Smooth muscle cell (in vitro differentiated cells): ENCODE data around the gene RUVBL2. TPM values are rescaled to one million over a fixed set of nuclear protein-coding genes. Genes with fewer than 3 reads are reported as not detected.
"Not testable (repeated sequence)": the region's sequence is repeated elsewhere in the genome, so short reads cannot be mapped to it uniquely, and the experiment has no call there.

ENCODE experiments used
- DNase-seq: peaks from one replicate; lab custom pipeline; 2025; ENCODE audit not compliant: unreplicated experiment; lab: John Stamatoyannopoulos, UW
- H2AFZ ChIP-seq: fragments of 200-600 bp; sonication (generic); 2 replicates; pipeline ENCODE4 v1.6.0; 2016; ENCODE audit warnings: antibody characterized with exemption, low read depth, mild to moderate bottlenecking
- H3F3A ChIP-seq: fragments of 200-600 bp; sonication (generic); 2 replicates; pipeline ENCODE4 v1.6.0; 2017; ENCODE audit warnings: antibody characterized with exemption, low read depth
- H3K27ac ChIP-seq: fragments of 200-600 bp; sonication (generic); 2 replicates; pipeline ENCODE4 v1.5.1; 2016; ENCODE audit warnings: low read depth, mild to moderate bottlenecking
- H3K27me3 ChIP-seq: fragments of 200-600 bp; sonication (generic); 2 replicates; pipeline ENCODE4 v1.6.1; 2016; ENCODE audit warnings: low read depth, mild to moderate bottlenecking
- H3K36me3 ChIP-seq: fragments of 200-600 bp; sonication (generic); 2 replicates; pipeline ENCODE4 v1.5.1; 2016; ENCODE audit warnings: low read depth
- H3K4me1 ChIP-seq: fragments of 200-600 bp; sonication (generic); 2 replicates; pipeline ENCODE4 v1.5.1; 2016; ENCODE audit warnings: low read depth
- H3K4me2 ChIP-seq: fragments of 200-600 bp; sonication (generic); 2 replicates; pipeline ENCODE4 v1.6.0; 2016; ENCODE audit warnings: mild to moderate bottlenecking
- H3K4me3 ChIP-seq: fragments of 200-600 bp; sonication (generic); 2 replicates; pipeline ENCODE4 v1.5.1; 2016; ENCODE audit warnings: mild to moderate bottlenecking
- H3K79me2 ChIP-seq: fragments of 200-600 bp; sonication (generic); 2 replicates; pipeline ENCODE4 v1.6.0; 2016; ENCODE audit warnings: low read depth, mild to moderate bottlenecking
- H3K9ac ChIP-seq: fragments of 200-600 bp; sonication (generic); 2 replicates; pipeline ENCODE4 v1.6.0; 2016; ENCODE audit warnings: low read depth
- H3K9me3 ChIP-seq: fragments of 200-600 bp; sonication (generic); replicated peaks from 2 replicates; pipeline ENCODE4 v1.5.1; 2016; ENCODE audit warnings: low read depth
- H4K20me1 ChIP-seq: fragments of 200-600 bp; sonication (generic); 2 replicates; pipeline ENCODE4 v1.6.0; 2016; ENCODE audit warnings: low read depth
- CTCF ChIP-seq: fragments of 200-600 bp; sonication (generic); IDR thresholded peaks from 2 replicates; pipeline ENCODE4 v1.5.1; 2017; ENCODE audit warnings: borderline replicate concordance, mild to moderate bottlenecking, antibody characterized with exemption; ENCODE audit not compliant: insufficient read depth, poor library complexity, severe bottlenecking
- WGBS: methylation state at CpG from one replicate; pipeline ENCODE4 v1.1.7; 2016; ENCODE audit warnings: low lambda C conversion rate; 5-methylcytosine and 5-hydroxymethylcytosine counted together
- polyA plus RNA-seq: library from polyadenylated mRNA; unstranded; fragments of >200 nt; fragmentation: Nextera tagmentation; extraction: Ambion mirVana; gene quantifications from 2 replicates; pipeline ENCODE4 v1.2.1, GENCODE V29; 2016
- total RNA-seq: library from RNA; depleted of rRNA; stranded (reverse); fragments of >200 nt; gene quantifications from 2 replicates; pipeline ENCODE4 v1.2.3, GENCODE V29; 2014

RUVBL2 gene
- total and polyA plus RNA-seq, 2 experiments from 2014 or later, result 89.4 to 123 TPM

GRCh38 chr19:49031642-49032301 is 38.1 kb downstream of the RUVBL2 start, which contains the start of gene CGB2:
Gene CGB2 (plus strand): TSS chr19:49031890. CDS start chr19:49032096, 206 bp downstream.
- not testable (repeated sequence) for DNase-seq, H3K27ac ChIP-seq, H3K36me3 ChIP-seq, H3K9me3 ChIP-seq, H3K4me1 ChIP-seq, H3K79me2 ChIP-seq, H4K20me1 ChIP-seq, H3K27me3 ChIP-seq, H2AFZ ChIP-seq, H3K9ac ChIP-seq, H3K4me3 ChIP-seq, H3F3A ChIP-seq, H3K4me2 ChIP-seq
- WGBS, result 49% methylated on average over 28 of the region's 28 CpGs
- TF ChIP-seq CTCF, result peak; percentile 52

- H3F3A ChIP-seq, H3K9me3 ChIP-seq, DNase-seq, H2AFZ ChIP-seq, H3K27me3 ChIP-seq, H3K4me1 ChIP-seq, H3K36me3 ChIP-seq, H3K27ac ChIP-seq, H4K20me1 ChIP-seq, H3K9ac ChIP-seq, H3K4me3 ChIP-seq, H3K79me2 ChIP-seq, H3K4me2 ChIP-seq: not testable (repeated sequence)
- TF ChIP-seq CTCF, result peak; percentile 63
- WGBS, result 67% methylated on average over 18 of the region's 18 CpGs
These were observed 43.1 kb downstream of the RUVBL2 start, which contains the start of gene CGB1 for GRCh38 chr19:49036815-49037214. Gene CGB1 (minus strand): TSS chr19:49036895. CDS start chr19:49036711, 184 bp downstream.

GRCh38 chr19:49038111-49038510 is 44.4 kb downstream of the RUVBL2 start:
- H3K4me1 ChIP-seq, H3K36me3 ChIP-seq, H3K4me3 ChIP-seq, H2AFZ ChIP-seq, H3K79me2 ChIP-seq, DNase-seq, H3K27me3 ChIP-seq, H4K20me1 ChIP-seq, H3F3A ChIP-seq, H3K4me2 ChIP-seq, H3K9me3 ChIP-seq: not testable (repeated sequence)
- Histone ChIP-seq H3K9ac (peak overlapping the region; percentile 60), H3K27ac (peak overlapping the region; percentile 81)
- WGBS, result 89% methylated on average over 8 of the region's 8 CpGs

GRCh38 chr19:49038557-49039276 is 45.0 kb downstream of the RUVBL2 start:
- not testable (repeated sequence) for H3F3A ChIP-seq, H3K36me3 ChIP-seq, H3K4me1 ChIP-seq, DNase-seq, H3K79me2 ChIP-seq, H4K20me1 ChIP-seq, H3K27me3 ChIP-seq, H3K4me2 ChIP-seq, H3K9me3 ChIP-seq, H2AFZ ChIP-seq, H3K4me3 ChIP-seq
- peak overlapping the region; percentile 60 for H3K9ac ChIP-seq
- 52% methylated on average over 23 of the region's 26 CpGs for WGBS
- H3K27ac ChIP-seq, result peak overlapping the region; percentile 81

GRCh38 chr19:49039736-49040135 is 46.0 kb downstream of the RUVBL2 start:
- H4K20me1 ChIP-seq, H3K4me1 ChIP-seq, H3F3A ChIP-seq, DNase-seq, H3K79me2 ChIP-seq, H3K4me2 ChIP-seq, H2AFZ ChIP-seq, H3K36me3 ChIP-seq, H3K9me3 ChIP-seq, H3K9ac ChIP-seq, H3K4me3 ChIP-seq, H3K27me3 ChIP-seq: not testable (repeated sequence)
- peak overlapping the region; percentile 81 for H3K27ac ChIP-seq
- WGBS, result 71% methylated on average over 7 of the region's 9 CpGs
